ENCODE results near the gene TMEM30A.

Gene TMEM30A

GRCh38 chr6:75272145-75272840, 12.3 kb downstream of the TMEM30A start:
- no peak overlapping the region for H3K4me3 ChIP-seq (ENCODE audit: low read depth, low read length)
- no peak for TF ChIP-seq CTCF (IDR thresholded peaks at IDR 0.05; ENCODE audit: low read depth, low read length)

GRCh38 chr6:75268988-75269354, 15.6 kb downstream of the TMEM30A start:
- TF ChIP-seq CTCF (IDR thresholded peaks at IDR 0.05; ENCODE audit: low read depth, low read length), result no peak
- H3K4me3 ChIP-seq (ENCODE audit: low read depth, low read length), result no peak overlapping the region

- TF ChIP-seq CTCF (IDR thresholded peaks at IDR 0.05; ENCODE audit: low read depth, low read length), result no peak
- no peak overlapping the region for H3K4me3 ChIP-seq (ENCODE audit: low read depth, low read length)
These were observed 16.2 kb downstream of the TMEM30A start for GRCh38 chr6:75268121-75268987.

GRCh38 chr6:75267461-75267860, 17.1 kb downstream of the TMEM30A start:
- no peak for TF ChIP-seq CTCF (IDR thresholded peaks at IDR 0.05; ENCODE audit: low read depth, low read length)
- H3K4me3 ChIP-seq (ENCODE audit: low read depth, low read length), result no peak overlapping the region

- peak; percentile 47; the same call in 1 of the 2 replicates for TF ChIP-seq CTCF (IDR thresholded peaks at IDR 0.05; ENCODE audit: low read depth, low read length)
- no peak overlapping the region for H3K4me3 ChIP-seq (ENCODE audit: low read depth, low read length)
These were observed 17.8 kb downstream of the TMEM30A start for GRCh38 chr6:75266716-75267291.

GRCh38 chr6:75263401-75263750, 21.2 kb downstream of the TMEM30A start:
- no peak for TF ChIP-seq CTCF (IDR thresholded peaks at IDR 0.05; ENCODE audit: low read depth, low read length)

More at GRCh38 chr6:75263401-75263750, 21.2 kb downstream of the TMEM30A start:
- no peak overlapping the region for H3K4me3 ChIP-seq (ENCODE audit: low read depth, low read length)

Data from WI38 (cell line).